GM18517 (cell line): Measurements from ENCODE around the gene IQSEC1.

Experiments used
- ATAC-seq: cut with Tn5 transposase; IDR thresholded peaks from one replicate; pipeline ENCODE4 v1.9.1; 2021; ENCODE audit warnings: mild to moderate bottlenecking, moderate library complexity; ENCODE audit not compliant: unreplicated experiment

Gene IQSEC1

DNA sequence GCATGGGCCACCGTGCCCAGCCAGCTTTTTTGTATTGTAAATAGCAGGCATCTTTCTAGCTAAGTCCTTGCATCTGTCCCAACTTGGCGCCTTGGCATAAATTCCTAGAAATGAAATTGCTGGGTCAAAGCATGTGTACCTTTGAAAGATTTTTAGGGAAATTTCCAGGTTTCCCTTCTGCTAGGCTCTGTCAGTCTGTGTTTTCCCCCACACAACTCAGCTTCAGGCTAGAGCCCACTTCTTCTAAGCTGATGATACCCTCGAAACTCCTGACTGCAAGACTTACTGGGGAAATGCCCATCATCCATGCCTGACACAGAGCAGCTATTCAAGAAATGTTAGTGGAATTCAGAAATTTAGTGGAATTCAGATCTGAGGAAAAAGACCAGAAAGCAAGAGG is 221.0 kb downstream of the IQSEC1 start:
- no peak for ATAC-seq
